A549 (cell line): ENCODE data around the gene TMEM106C. TPM values are rescaled to one million over a fixed set of nuclear protein-coding genes. Genes with fewer than 3 reads are reported as not detected.

Experiments
- ATAC-seq, 2 experiments: fragments of 200-7000 bp in 1 of 2; fragments of >200 bp in 1 of 2; cut with Nextera tagmentation in 1 of 2; cut with Tn5 transposase in 1 of 2; 3 replicates each; pipeline versions ENCODE4 v1.8.0 to v1.9.1; 2018 to 2020; ENCODE audit warnings: mild to moderate bottlenecking in 1 of 2, moderate library complexity in 1 of 2
- CTCF ChIA-PET: fragments of 300-600 bp; sonication (Branson Sonifier 250); formaldehyde crosslinking; extraction: SDS; loops from one replicate; lab custom pipeline; 2021; ENCODE audit warnings: antibody characterized with exemption, inconsistent platforms; lab: Yijun Ruan, JAX
- POLR2A ChIA-PET: fragments of 350-600 bp; formaldehyde crosslinking; extraction: SDS; loops from one replicate; lab custom pipeline; 2021; ENCODE audit warnings: antibody characterized with exemption, inconsistent platforms; lab: Yijun Ruan, JAX
- DNase-seq, 2 experiments: peaks; one replicate each; pipeline versions ENCODE4 v3.0.0 to v3.0.0-alpha.2; 2011 to 2016; ENCODE audit warnings: low read depth in 1 of 2, low spot score in 1 of 2
- FAIRE-seq: peaks from 2 replicates; lab custom pipeline; 2011; peaks lifted over from hg19 to GRCh38; lab: Jason Lieb, UNC
- H3K27ac ChIP-seq, 2 experiments: fragments of >200 bp; sonication (Bioruptor Twin); formaldehyde crosslinking; 3 replicates each; pipeline ENCODE4 v1.5.1; 2016 to 2017
- H3K4me1 ChIP-seq: fragments of >200 bp; sonication (Bioruptor Twin); formaldehyde crosslinking; 3 replicates; pipeline ENCODE4 v1.6.1; 2016
- H3K4me2 ChIP-seq: fragments of >200 bp; sonication (Bioruptor Twin); formaldehyde crosslinking; 3 replicates; pipeline ENCODE4 v1.6.1; 2016
- H3K4me3 ChIP-seq: fragments of >200 bp; sonication (Bioruptor Twin); formaldehyde crosslinking; 3 replicates; pipeline ENCODE4 v1.5.1; 2016
- H3K9me3 ChIP-seq: fragments of >200 bp; sonication (Bioruptor Twin); formaldehyde crosslinking; 3 replicates; pipeline ENCODE4 v1.6.1; 2016
- ATOH8 ChIP-seq: fragments of 250-450 bp; sonication (Bioruptor Pico); IDR thresholded peaks from 2 replicates; pipeline ENCODE4 v1.5.0; 2020; ENCODE audit warnings: low read depth, mild to moderate bottlenecking, moderate library complexity
- EHF ChIP-seq: fragments of 250-450 bp; sonication (Bioruptor Pico); IDR thresholded peaks from 2 replicates; pipeline ENCODE4 v1.5.0; 2020; ENCODE audit warnings: mild to moderate bottlenecking
- HDAC2 ChIP-seq: fragments of 200-600 bp; sonication (generic); IDR thresholded peaks from 2 replicates; pipeline ENCODE4 v1.6.1; 2016
- MAFK ChIP-seq: fragments of 450-650 bp; IDR thresholded peaks from 2 replicates; pipeline ENCODE4 v1.6.1; 2014; ENCODE audit not compliant: partially characterized antibody
- NFE2L2 ChIP-seq: fragments of 150-350 bp; conservative IDR thresholded peaks from 2 replicates; pipeline ENCODE4 v1.6.1; 2014; ENCODE audit warnings: low read length
- RAD21 ChIP-seq, 2 experiments: fragments of >200 bp in 1 of 2; sonication (Bioruptor Twin) in 1 of 2; formaldehyde crosslinking in 1 of 2; IDR thresholded peaks in 1 of 2; conservative IDR thresholded peaks in 1 of 2; 2 replicates in 1 of 2; 3 replicates in 1 of 2; pipeline ENCODE4 v1.6.1; 2012 to 2018; ENCODE audit warnings: inconsistent platforms in 1 of 2
- WGBS: methylation state at CpG from one replicate; pipeline ENCODE4 v1.1.6; 2017; ENCODE audit errors: missing lambda C conversion rate; 5-methylcytosine and 5-hydroxymethylcytosine counted together
- polyA plus RNA-seq, 4 experiments: library from polyadenylated mRNA; depleted of rRNA in 3 of 4; stranded (reverse); fragments of >200 nt; fragmentation: RNase III in 1 of 4; extraction: RNeasy Plus Mini Kit Qiagen cat#74134 plus additional on column Dnase treatment in 1 of 4; gene quantifications; 2 replicates in 3 of 4; 3 replicates in 1 of 4; pipeline ENCODE4 v1.2.3, GENCODE V29; 2011 to 2017
- TF ChIP-seq, protein P1 (sequence below): fragments of >200 bp; sonication (Bioruptor Twin); formaldehyde crosslinking; IDR thresholded peaks from 3 replicates; pipeline ENCODE4 v1.5.1; 2016
- TF ChIP-seq, protein P2 (sequence below): IDR thresholded peaks from 2 replicates; pipeline ENCODE4 v1.6.1; 2012; ENCODE audit warnings: low read depth, borderline replicate concordance
- TF ChIP-seq, protein P3 (sequence below): IDR thresholded peaks from 2 replicates; pipeline ENCODE4 v1.6.1; 2012

The TMEM106C gene
- polyA plus RNA-seq, 2 of the 4 experiments (the other 2 are of a cell fraction): 166 to 236 TPM

DNA sequence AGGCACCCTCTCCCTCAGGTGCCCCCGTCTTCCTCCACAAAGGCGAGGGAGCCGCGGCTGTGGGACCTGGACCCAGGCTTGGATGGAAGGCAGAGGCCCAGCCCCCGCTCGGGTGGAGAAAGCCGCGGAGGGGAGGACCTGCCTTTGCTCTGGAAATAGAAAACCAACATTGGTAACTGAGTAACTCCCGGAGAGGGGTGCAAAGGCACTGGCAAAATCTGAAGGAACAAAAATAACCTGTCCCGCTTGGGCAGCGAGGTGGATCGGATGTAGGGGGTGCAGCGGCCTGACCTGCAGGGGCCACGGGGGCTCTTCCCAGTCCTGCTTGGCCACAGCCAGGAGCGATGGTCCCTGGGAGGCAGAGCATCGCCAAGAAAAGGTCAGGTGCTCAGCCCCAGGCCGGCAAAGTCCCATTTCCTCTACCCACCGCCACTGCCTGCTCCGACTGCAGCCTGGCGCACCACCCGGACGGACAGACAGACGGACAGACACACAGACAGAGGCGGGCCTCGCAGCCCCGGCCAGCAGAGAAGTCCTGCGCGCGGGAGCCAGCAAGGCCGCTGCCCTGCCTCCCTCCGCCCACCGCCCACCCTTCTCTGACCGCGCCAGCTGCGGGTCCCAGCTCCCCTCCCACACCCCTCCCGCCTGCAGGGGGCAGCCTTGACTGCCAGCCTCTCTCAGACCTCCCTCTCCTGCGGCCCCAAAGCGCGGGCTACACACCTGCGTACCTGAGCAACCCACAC is 21.4 kb upstream of the TMEM106C start:
- WGBS: 59% methylated on average over 34 of the region's 40 CpGs
- POLR2A ChIA-PET: no interaction called here

GRCh38 chr12:47942614-47943225 is 20.7 kb upstream of the TMEM106C start:
- no peak for FAIRE-seq
- no peaks in the 10 kb centered on the region for H3K9me3 ChIP-seq
- peaks cover 19% of the 10 kb centered on the region for H3K4me1 ChIP-seq
- ChIA-PET POLR2A (no interaction called here), CTCF (no interaction called here)
- H3K27ac ChIP-seq: no peak overlapping the region
- 86% methylated on average over 23 of the region's 31 CpGs for WGBS
- H3K4me3 ChIP-seq: no peak overlapping the region
- no peak for DNase-seq
- H3K4me2 ChIP-seq: no peak overlapping the region
- ATAC-seq: peak in 1 of 2 experiments; percentile 6; a peak in 2 of 6 replicates
- no peak for TF ChIP-seq HDAC2
- TF ChIP-seq, protein P1, sequence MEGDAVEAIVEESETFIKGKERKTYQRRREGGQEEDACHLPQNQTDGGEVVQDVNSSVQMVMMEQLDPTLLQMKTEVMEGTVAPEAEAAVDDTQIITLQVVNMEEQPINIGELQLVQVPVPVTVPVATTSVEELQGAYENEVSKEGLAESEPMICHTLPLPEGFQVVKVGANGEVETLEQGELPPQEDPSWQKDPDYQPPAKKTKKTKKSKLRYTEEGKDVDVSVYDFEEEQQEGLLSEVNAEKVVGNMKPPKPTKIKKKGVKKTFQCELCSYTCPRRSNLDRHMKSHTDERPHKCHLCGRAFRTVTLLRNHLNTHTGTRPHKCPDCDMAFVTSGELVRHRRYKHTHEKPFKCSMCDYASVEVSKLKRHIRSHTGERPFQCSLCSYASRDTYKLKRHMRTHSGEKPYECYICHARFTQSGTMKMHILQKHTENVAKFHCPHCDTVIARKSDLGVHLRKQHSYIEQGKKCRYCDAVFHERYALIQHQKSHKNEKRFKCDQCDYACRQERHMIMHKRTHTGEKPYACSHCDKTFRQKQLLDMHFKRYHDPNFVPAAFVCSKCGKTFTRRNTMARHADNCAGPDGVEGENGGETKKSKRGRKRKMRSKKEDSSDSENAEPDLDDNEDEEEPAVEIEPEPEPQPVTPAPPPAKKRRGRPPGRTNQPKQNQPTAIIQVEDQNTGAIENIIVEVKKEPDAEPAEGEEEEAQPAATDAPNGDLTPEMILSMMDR: peak; percentile 3; the same call in 1 of the 3 replicates

More for the DNA sequence above, 21.4 kb upstream of the TMEM106C start:
- H3K9me3 ChIP-seq: no peaks in the 10 kb centered on the region
- DNase-seq: no peak
- CTCF ChIA-PET: interaction anchor here (1.7 kb wide), 1 partner anchor 10 kb away, joined by 3 read pairs; no protein-coding TSS in a partner anchor
- TF ChIP-seq, protein P2, sequence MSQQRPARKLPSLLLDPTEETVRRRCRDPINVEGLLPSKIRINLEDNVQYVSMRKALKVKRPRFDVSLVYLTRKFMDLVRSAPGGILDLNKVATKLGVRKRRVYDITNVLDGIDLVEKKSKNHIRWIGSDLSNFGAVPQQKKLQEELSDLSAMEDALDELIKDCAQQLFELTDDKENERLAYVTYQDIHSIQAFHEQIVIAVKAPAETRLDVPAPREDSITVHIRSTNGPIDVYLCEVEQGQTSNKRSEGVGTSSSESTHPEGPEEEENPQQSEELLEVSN: no peak
- TF ChIP-seq, protein P1: peak; percentile 21; the same call in 2 of the 3 replicates
- TF ChIP-seq RAD21 (conservative IDR thresholded peaks at IDR 0.05 in 1 of 2, IDR thresholded peaks at IDR 0.05 in 1 of 2): peak in 1 of 2 experiments; percentile 35; a peak in 1 of 5 replicates
- FAIRE-seq: no peak
- peaks cover 19% of the 10 kb centered on the region for H3K4me1 ChIP-seq
- no peak overlapping the region for H3K4me2 ChIP-seq
- H3K27ac ChIP-seq: no peak overlapping the region
- ATAC-seq: peak in 1 of 2 experiments; percentile 77; a peak in 3 of 6 replicates
- H3K4me3 ChIP-seq: no peak overlapping the region

- no peak overlapping the region for H3K27ac ChIP-seq
- peak; percentile 46 for TF ChIP-seq MAFK
- no peak for TF ChIP-seq EHF (CRISPR knock-in tag)
- TF ChIP-seq, all 56 proteins: peak for 1
- FAIRE-seq (no peak), ATAC-seq (peak in 1 of 2 experiments; percentile 26; a peak in 2 of 6 replicates), DNase-seq (peak in 1 of 2 experiments; percentile 37)
- CTCF ChIA-PET: interaction anchor here (1.0 to 1.7 kb wide), 3 partner anchors 10 to 52 kb away, joined by 3 to 8 read pairs (median 3); no protein-coding TSS in a partner anchor
- Histone ChIP-seq H3K9me3 (no peaks in the 10 kb centered on the region), H3K4me3 (no peak overlapping the region), H3K4me1 (peaks cover 19% of the 10 kb centered on the region), H3K4me2 (no peak overlapping the region)
- WGBS: 56% methylated on average over 12 of the region's 12 CpGs
- POLR2A ChIA-PET: no interaction called here
These were observed 19.6 kb upstream of the TMEM106C start for GRCh38 chr12:47943623-47944340.

GRCh38 chr12:47944685-47945340 is 18.6 kb upstream of the TMEM106C start:
- FAIRE-seq (no peak), ATAC-seq (no peak), DNase-seq (no peak)
- POLR2A ChIA-PET: no interaction called here
- Histone ChIP-seq H3K4me2 (no peak overlapping the region), H3K9me3 (no peaks in the 10 kb centered on the region), H3K4me3 (no peak overlapping the region), H3K27ac (no peak overlapping the region), H3K4me1 (peaks cover 19% of the 10 kb centered on the region)
- TF ChIP-seq, protein P3, sequence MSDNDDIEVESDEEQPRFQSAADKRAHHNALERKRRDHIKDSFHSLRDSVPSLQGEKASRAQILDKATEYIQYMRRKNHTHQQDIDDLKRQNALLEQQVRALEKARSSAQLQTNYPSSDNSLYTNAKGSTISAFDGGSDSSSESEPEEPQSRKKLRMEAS: no peak
- TF ChIP-seq ATOH8 (CRISPR knock-in tag) (no peak), NFE2L2 (no peak)
- CTCF ChIA-PET: interaction anchor here (1.0 to 1.7 kb wide), 3 partner anchors 9 to 53 kb away, joined by 3 to 8 read pairs (median 3); no protein-coding TSS in a partner anchor
- 69% methylated on average over 6 of the region's 6 CpGs for WGBS
